HG02938 (cell line): ENCODE measurements around the gene TEKT3.

ENCODE experiments used
- ATAC-seq: cut with Tn5 transposase; IDR thresholded peaks from one replicate; pipeline ENCODE4 v1.9.1; 2021; ENCODE audit warnings: mild to moderate bottlenecking, moderate library complexity; ENCODE audit not compliant: unreplicated experiment

TEKT3 gene

DNA sequence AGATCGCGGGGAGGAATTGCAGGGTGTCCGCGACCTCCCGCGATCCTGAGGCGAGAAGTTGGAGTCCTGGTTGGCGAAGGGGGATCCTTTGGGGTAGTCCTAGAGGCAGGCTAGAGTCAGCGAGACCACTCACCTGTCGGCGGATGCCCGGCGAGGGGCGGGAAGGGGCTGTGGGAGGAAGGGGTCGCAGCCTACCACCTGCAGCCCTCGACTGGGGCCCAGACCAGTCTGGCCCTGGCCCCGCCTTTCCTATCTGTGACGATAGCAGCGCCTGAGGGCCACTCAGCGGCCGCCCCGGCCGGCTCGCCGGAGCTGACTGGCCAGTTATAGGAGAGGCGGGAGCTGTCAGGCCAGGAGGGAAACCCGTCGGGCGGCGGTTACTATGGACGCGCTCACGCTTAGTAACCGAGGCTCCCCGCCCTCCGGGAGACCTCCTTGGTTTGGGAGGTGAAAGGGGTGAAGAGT lies at the start of gene TEKT3:
TSS of gene TEKT3 (minus strand) at position 213 of the 465 bp plus-strand sequence. CDS start 10,012 bp downstream, outside the sequence.
- no peak for ATAC-seq

- ATAC-seq: no peak
These were observed 47.1 kb upstream of the TEKT3 start for GRCh38 chr17:15388356-15389041.

DNA sequence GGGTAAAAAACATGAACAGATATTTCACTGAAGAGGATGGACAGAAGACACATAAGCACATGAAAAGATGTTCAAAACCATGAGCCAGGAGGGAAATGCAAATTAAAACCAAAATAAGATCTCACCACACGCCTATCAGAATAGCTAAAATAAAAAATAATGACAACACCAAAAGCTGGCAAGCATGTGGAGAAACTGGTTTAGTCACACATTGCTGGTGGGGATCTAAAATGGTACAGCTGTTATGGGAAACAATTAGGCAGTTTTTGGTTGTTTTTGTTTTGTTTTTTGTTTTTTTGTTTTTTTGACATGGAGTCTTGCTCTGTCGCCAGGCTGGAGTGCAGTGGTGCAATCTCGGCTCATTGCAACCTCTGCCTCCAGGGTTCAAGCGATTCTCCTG lies 44.7 kb upstream of the TEKT3 start:
- ATAC-seq: no peak

GRCh38 chr17:15385305-15385704 lies 43.9 kb upstream of the TEKT3 start:
- no peak for ATAC-seq

GRCh38 chr17:15384142-15384787 lies 42.9 kb upstream of the TEKT3 start:
- ATAC-seq: no peak

- ATAC-seq: no peak
These were observed 41.5 kb upstream of the TEKT3 start for GRCh38 chr17:15382914-15383313.

GRCh38 chr17:15381707-15382106 lies 40.3 kb upstream of the TEKT3 start:
- ATAC-seq: no peak

DNA sequence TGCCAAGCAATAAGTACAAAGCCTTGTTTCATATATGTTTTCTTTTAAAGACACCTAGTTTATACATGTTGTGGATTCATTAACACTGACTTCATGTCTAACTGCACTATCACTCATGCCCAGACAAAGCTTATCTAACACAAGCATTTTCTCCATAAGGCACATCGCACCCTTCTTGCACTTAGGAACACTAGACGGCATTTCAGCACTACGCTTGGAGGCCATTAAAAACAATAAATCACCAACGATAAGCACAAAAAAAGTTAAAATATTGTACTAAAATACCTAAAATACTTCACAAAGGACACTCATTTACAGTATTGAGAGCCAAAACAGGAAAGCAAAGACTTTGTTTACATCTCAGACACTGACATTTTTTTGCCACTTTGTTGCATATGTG lies 39.0 kb upstream of the TEKT3 start:
- ATAC-seq: no peak

GRCh38 chr17:15379659-15380058 lies 38.3 kb upstream of the TEKT3 start:
- ATAC-seq: no peak

DNA sequence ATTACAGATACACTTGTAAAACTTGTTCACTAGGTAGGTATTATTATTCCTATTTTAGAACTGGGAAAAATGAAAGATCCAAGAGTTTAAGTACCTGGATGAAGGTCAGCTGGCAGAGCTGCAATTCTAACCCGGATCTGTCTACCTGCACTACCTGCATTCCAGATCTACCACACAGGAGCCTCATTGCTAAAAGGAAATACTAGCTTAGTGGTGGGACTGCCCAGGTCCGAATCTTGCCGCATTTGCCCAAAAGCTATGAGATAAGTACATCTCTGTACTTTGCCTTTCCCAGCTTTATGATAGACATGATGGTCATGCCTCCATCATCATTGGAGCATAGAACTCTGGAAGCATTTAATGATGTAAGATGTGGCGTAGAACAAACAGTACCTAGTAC lies 36.8 kb upstream of the TEKT3 start:
- no peak for ATAC-seq

DNA sequence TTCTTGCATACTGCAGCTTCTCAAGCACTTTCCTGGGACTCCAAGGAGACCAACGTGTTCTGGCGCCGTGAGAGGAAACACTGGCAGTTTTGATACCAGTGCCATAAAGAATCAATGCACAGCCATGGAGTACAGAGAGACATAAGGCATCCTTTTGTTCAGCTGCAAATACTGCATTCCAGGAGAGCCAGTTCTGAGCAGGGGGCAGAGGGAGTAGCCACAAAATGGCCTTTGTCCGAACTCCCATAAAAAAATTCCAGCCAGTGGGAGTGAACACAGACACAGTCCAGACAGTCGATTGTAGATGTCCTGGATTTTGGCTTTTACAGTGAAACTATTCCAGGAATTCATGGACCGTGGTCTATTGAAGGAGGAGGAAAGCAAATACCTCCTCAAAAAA lies 36.2 kb upstream of the TEKT3 start:
- ATAC-seq: no peak

DNA sequence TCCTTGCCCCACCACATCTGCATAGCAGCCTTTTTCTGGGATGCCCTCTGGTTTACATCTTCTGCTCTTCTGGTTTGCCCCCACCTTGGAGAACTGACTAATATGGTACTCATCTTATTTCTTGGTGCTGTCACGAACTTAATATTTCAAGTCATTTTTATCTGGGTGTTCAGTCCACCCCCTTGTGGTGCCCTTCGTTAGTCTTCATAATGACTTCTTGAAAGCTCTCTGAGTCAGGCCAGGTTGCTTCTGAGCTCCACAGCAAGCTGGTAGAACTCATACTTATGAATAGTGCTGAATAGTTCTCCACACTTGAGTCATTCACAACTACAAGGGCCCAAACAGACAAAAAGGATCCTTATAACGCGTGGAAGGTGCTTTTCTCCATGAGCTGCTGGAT lies 35.8 kb upstream of the TEKT3 start:
- no peak for ATAC-seq

DNA sequence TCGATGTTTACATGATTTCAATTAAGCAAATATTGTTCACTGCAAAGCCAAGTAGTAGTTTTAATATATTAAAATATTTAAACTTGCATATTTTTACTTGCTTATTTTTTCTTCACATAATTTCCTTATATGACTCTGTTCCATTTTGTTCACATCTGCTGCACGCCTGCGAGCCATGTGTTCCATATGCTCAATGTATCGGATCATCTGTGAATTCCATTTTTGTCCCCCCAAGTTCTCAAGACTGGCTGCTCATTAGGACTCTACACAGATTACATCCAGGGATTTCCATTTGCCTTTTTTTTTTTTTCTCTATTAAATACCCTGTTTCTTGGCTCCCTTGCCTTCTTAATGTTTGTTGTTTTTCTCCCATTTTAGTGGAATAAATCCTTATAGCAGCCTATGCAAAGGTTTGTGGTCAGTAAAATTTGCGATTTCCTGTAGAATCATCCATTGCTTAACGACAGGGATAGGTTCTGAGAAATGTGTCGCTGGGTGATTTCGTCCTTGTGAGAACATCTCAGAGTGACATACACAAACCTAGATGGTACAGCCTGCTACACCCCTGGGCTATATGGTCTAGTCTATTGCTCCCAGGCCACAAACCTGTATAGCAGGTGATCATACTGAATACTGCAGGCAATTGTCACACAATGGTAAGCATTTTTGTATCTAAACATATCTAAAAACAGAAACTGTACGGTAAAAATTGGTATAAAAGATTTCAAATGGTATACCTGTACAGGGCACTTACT lies 30.2 kb upstream of the TEKT3 start:
- ATAC-seq: no peak

DNA sequence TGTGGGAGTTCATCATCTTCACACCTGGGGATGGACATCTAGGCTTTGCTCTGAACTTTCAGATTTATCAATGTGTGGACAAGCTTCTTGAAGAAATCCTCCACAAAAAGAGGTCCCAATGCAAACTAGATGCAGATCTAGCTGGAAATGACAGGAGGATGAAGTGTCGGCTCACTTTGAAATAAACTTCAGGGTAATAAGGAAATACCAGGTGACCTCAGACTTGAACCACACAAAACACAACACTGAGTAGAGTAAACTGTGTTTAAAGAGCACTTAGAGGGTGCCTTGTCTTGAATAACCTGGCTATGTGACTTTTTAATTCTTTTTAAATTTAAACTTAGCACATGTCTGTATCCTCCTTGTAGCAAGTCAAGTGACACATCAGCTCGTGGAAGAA lies 27.2 kb upstream of the TEKT3 start:
- no peak for ATAC-seq

- ATAC-seq: no peak
These were observed 24.6 kb upstream of the TEKT3 start for GRCh38 chr17:15366026-15366425.

GRCh38 chr17:15364615-15365014 lies 23.2 kb upstream of the TEKT3 start:
- ATAC-seq: no peak

- ATAC-seq: no peak
These were observed 22.3 kb upstream of the TEKT3 start for GRCh38 chr17:15363702-15364101.

- no peak for ATAC-seq
These were observed 20.2 kb upstream of the TEKT3 start for GRCh38 chr17:15361592-15361991.

- ATAC-seq: no peak
These were observed 19.8 kb upstream of the TEKT3 start for GRCh38 chr17:15361151-15361550.

DNA sequence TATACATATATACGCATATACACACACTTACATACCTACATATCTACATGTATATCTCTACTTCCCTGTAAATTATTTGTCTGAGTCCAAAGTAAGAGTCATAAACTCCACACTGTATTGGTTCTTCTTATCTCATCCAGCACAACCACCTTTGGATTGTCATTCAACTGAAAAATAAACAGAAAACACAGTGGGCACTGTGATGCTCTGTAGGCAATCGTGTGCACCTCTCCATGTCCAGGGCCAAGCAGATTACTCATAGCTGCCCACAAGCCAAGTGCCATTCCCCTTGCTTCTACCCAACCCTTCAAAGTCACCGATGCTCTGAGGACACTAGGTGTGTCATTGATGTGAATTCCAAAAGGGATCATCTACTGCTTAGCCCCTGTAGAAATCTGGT lies 12.9 kb upstream of the TEKT3 start:
- ATAC-seq: no peak

DNA sequence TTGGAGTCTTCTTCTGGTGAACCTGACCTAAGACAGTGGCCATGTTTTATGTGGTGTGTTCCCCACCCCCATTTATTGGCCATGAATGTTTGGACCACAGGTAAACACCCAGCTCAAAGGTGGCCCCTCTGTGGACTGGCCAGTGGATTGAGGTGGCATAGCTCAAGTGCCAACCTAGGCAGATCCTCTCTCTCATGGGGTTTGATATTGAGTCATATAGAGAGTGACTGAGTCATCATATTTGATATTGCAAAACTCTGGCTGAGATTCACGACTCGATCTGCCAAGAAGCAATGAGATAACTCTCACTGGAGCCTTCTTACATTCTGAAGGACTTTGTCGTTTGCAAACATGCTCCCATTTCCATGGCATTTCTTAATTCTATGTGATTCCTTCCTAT lies 10.5 kb upstream of the TEKT3 start:
- no peak for ATAC-seq

DNA sequence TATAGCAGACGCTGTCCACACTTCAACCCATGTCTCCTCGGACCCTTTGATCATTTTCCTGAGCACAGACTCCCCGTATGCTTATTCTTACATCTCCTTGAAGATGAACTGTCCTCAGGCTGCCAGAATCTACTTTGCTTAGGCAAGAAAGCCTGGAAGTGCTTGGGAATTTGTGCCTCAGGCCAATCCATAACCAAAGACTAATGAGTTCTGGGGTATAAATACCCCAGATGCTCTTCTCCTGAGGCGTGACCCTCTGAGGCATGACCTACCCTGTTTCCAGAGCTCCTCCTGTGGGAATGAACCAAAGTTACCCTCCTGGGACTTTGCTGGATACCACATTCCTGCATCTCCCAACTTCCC lies 10.1 kb upstream of the TEKT3 start:
- ATAC-seq: no peak
